ENCODE data around the gene SYT2.

DNA sequence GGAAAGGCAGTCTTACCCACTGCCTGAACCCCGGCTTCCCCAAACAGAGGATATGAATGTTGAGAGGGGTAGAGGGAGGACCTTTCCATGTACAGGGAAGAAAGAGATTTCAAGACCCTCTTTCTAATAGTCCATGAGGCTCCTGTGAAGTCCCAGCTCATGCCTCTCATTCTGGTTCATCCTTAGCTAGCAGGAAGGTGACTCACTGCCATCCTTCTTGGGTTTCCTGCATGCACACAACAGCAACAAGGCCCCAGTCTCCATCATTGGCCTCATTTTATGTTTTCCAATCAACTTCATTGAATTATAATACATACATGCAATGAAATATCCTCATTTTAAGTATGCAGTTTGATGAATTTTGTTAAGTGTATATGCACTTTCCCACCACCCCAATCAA lies 46.2 kb downstream of the SYT2 start:
- TF ChIP-seq, protein P1, sequence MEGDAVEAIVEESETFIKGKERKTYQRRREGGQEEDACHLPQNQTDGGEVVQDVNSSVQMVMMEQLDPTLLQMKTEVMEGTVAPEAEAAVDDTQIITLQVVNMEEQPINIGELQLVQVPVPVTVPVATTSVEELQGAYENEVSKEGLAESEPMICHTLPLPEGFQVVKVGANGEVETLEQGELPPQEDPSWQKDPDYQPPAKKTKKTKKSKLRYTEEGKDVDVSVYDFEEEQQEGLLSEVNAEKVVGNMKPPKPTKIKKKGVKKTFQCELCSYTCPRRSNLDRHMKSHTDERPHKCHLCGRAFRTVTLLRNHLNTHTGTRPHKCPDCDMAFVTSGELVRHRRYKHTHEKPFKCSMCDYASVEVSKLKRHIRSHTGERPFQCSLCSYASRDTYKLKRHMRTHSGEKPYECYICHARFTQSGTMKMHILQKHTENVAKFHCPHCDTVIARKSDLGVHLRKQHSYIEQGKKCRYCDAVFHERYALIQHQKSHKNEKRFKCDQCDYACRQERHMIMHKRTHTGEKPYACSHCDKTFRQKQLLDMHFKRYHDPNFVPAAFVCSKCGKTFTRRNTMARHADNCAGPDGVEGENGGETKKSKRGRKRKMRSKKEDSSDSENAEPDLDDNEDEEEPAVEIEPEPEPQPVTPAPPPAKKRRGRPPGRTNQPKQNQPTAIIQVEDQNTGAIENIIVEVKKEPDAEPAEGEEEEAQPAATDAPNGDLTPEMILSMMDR (IDR thresholded peaks at IDR 0.05) = no peak
- no peak for TF ChIP-seq EP300 (IDR thresholded peaks at IDR 0.05)
- no peak for TF ChIP-seq POLR2AphosphoS5 (IDR thresholded peaks at IDR 0.05)

Measured in gastroesophageal sphincter (tissue), 3 donors.